NCI-H2081 (cell line): Measurements from ENCODE around the gene GAB1.

Experiments used
- DNase-seq, 2 experiments: peaks; one replicate each; lab custom pipeline; 2025; lab: John Stamatoyannopoulos, UW

The GAB1 gene

GRCh38 chr4:143336781-143337599, at the start of gene GAB1:
Gene GAB1, plus strand, starts transcription at chr4:143336876. Its CDS starts 313 bp downstream, at chr4:143337189.
- DNase-seq = peak; percentile 52 to 61

GRCh38 chr4:143287572-143287923, 49.1 kb upstream of the GAB1 start:
- DNase-seq = no peak

- DNase-seq = no peak
Observed at GRCh38 chr4:143288171-143288570, 48.5 kb upstream of the GAB1 start.

- DNase-seq = no peak
Observed at GRCh38 chr4:143289370-143289769, 47.3 kb upstream of the GAB1 start.

- DNase-seq = no peak
Observed at GRCh38 chr4:143291314-143291713, 45.4 kb upstream of the GAB1 start.

GRCh38 chr4:143292858-143293257, 43.8 kb upstream of the GAB1 start:
- DNase-seq = no peak

- DNase-seq = no peak
Observed at GRCh38 chr4:143294310-143294709, 42.4 kb upstream of the GAB1 start.

- DNase-seq = no peak
Observed at GRCh38 chr4:143294710-143295275, 41.9 kb upstream of the GAB1 start.

- DNase-seq = no peak
Observed at GRCh38 chr4:143296397-143297067, 40.1 kb upstream of the GAB1 start.

- no peak for DNase-seq
Observed at GRCh38 chr4:143300860-143301259, 35.8 kb upstream of the GAB1 start.

- no peak for DNase-seq
Observed at GRCh38 chr4:143302536-143302935, 34.1 kb upstream of the GAB1 start.

- DNase-seq = no peak
Observed at GRCh38 chr4:143306788-143307187, 29.9 kb upstream of the GAB1 start.

GRCh38 chr4:143307531-143307930, 29.1 kb upstream of the GAB1 start:
- DNase-seq = no peak

- no peak for DNase-seq
Observed at GRCh38 chr4:143308377-143308776, 28.3 kb upstream of the GAB1 start.

GRCh38 chr4:143311924-143312323, 24.8 kb upstream of the GAB1 start:
- DNase-seq = no peak

GRCh38 chr4:143313521-143313920, 23.2 kb upstream of the GAB1 start:
- no peak for DNase-seq

- DNase-seq = no peak
Observed at GRCh38 chr4:143313996-143314395, 22.7 kb upstream of the GAB1 start.

GRCh38 chr4:143320113-143320512, 16.6 kb upstream of the GAB1 start:
- no peak for DNase-seq

GRCh38 chr4:143326735-143327134, 9.9 kb upstream of the GAB1 start:
- DNase-seq = no peak

GRCh38 chr4:143329985-143330384, 6.7 kb upstream of the GAB1 start:
- DNase-seq = no peak

- DNase-seq = peak; percentile 50 to 69
Observed at GRCh38 chr4:143335979-143336780, 496 bp upstream of the GAB1 start.

GRCh38 chr4:143337600-143338287, 1.1 kb downstream of the GAB1 start:
- peak in 1 of 2 experiments; percentile 26 for DNase-seq
